GM12891 (cell line): ENCODE data around the gene LTBP1. TPM values are rescaled to one million over a fixed set of nuclear protein-coding genes. Genes with fewer than 3 reads are reported as not detected.
A peak's percentile ranks its signal among the peaks of the same experiment; 100 is the strongest.

Source experiments
- DNase-seq: peaks from one replicate; pipeline ENCODE4 v3.0.0; 2011; ENCODE audit warnings: low spot score; ENCODE audit not compliant: insufficient read length
- FAIRE-seq: peaks from 2 replicates; lab custom pipeline; 2011; peaks lifted over from hg19 to GRCh38; lab: Jason Lieb, UNC
- PAX5 ChIP-seq: IDR thresholded peaks from 2 replicates; pipeline ENCODE4 v1.6.1; 2011; ENCODE audit warnings: low read length, moderate library complexity, mild to moderate bottlenecking; ENCODE audit not compliant: insufficient read depth, severe bottlenecking
- POLR2A ChIP-seq: IDR thresholded peaks from 2 replicates; pipeline ENCODE4 v1.6.1; 2011; ENCODE audit warnings: low read depth, low read length, control low read depth
- POLR2AphosphoS5 ChIP-seq: IDR thresholded peaks from 2 replicates; pipeline ENCODE4 v1.6.1; 2011; ENCODE audit warnings: low read depth, low read length, control low read depth
- POU2F2 ChIP-seq: IDR thresholded peaks from 2 replicates; pipeline ENCODE4 v1.6.1; 2011; ENCODE audit warnings: low read depth, mild to moderate bottlenecking, control low read depth, low read length, moderate library complexity
- SPI1 ChIP-seq: IDR thresholded peaks from 2 replicates; pipeline ENCODE4 v1.6.1; 2011; ENCODE audit warnings: low read depth, low read length, control low read depth
- TAF1 ChIP-seq: IDR thresholded peaks from 2 replicates; pipeline ENCODE4 v1.6.1; 2011; ENCODE audit warnings: low read depth, low read length, control low read depth
- polyA plus RNA-seq: library from polyadenylated mRNA; unstranded; fragments of >200 nt; gene quantifications from one replicate; pipeline ENCODE4 v1.2.1, GENCODE V29; 2012; ENCODE audit warnings: low read depth, missing spikeins, inconsistent platforms; ENCODE audit not compliant: missing spikeins

The LTBP1 gene, protein sequence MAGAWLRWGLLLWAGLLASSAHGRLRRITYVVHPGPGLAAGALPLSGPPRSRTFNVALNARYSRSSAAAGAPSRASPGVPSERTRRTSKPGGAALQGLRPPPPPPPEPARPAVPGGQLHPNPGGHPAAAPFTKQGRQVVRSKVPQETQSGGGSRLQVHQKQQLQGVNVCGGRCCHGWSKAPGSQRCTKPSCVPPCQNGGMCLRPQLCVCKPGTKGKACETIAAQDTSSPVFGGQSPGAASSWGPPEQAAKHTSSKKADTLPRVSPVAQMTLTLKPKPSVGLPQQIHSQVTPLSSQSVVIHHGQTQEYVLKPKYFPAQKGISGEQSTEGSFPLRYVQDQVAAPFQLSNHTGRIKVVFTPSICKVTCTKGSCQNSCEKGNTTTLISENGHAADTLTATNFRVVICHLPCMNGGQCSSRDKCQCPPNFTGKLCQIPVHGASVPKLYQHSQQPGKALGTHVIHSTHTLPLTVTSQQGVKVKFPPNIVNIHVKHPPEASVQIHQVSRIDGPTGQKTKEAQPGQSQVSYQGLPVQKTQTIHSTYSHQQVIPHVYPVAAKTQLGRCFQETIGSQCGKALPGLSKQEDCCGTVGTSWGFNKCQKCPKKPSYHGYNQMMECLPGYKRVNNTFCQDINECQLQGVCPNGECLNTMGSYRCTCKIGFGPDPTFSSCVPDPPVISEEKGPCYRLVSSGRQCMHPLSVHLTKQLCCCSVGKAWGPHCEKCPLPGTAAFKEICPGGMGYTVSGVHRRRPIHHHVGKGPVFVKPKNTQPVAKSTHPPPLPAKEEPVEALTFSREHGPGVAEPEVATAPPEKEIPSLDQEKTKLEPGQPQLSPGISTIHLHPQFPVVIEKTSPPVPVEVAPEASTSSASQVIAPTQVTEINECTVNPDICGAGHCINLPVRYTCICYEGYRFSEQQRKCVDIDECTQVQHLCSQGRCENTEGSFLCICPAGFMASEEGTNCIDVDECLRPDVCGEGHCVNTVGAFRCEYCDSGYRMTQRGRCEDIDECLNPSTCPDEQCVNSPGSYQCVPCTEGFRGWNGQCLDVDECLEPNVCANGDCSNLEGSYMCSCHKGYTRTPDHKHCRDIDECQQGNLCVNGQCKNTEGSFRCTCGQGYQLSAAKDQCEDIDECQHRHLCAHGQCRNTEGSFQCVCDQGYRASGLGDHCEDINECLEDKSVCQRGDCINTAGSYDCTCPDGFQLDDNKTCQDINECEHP (N-terminal part only)
- polyA plus RNA-seq: 0.46 TPM

DNA sequence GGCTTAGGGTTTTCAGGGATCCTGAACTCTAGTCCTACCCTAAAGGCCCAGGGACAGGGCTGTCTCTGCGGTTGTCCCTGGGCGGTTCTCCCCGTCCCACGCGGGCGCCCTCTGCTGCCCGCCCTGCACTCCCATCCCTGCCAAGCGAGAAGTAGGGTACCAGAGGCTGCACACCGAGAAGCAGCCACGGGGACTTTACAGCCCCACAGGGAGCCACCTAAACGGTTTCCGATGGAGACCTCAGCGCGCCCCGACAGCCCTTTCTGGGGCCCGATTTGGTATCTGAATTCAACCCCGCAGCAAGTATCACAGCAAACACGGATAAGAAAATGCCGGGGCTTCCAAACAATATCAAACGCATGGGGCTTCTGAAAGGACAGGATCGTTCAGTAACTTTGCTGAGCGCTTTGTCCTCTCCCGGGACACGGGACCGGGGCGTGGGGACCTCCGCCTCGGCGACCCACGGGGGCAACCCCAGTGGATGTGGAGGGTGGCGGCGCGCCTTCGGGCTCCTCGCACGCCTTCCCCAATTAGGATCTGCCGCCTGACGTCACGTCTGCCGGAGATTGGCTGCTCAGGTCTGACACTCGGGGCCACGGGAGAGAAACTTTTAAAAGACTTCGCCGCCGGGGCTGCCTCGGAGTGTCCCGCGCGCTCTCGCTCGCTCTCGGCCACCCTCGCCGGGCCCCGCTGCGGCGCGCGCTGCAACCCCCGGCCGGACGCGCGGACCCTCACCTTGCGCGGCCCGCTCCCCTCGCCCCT lies at the start of gene LTBP1:
Gene LTBP1 (plus strand): TSS at position 640 of the 762 bp plus-strand sequence. CDS start 372 bp downstream, outside the sequence.
- peak; percentile 84 for FAIRE-seq
- no peak for TF ChIP-seq POU2F2
- TF ChIP-seq TAF1: no peak
- TF ChIP-seq POLR2A: no peak
- peak; percentile 61 for DNase-seq

DNA sequence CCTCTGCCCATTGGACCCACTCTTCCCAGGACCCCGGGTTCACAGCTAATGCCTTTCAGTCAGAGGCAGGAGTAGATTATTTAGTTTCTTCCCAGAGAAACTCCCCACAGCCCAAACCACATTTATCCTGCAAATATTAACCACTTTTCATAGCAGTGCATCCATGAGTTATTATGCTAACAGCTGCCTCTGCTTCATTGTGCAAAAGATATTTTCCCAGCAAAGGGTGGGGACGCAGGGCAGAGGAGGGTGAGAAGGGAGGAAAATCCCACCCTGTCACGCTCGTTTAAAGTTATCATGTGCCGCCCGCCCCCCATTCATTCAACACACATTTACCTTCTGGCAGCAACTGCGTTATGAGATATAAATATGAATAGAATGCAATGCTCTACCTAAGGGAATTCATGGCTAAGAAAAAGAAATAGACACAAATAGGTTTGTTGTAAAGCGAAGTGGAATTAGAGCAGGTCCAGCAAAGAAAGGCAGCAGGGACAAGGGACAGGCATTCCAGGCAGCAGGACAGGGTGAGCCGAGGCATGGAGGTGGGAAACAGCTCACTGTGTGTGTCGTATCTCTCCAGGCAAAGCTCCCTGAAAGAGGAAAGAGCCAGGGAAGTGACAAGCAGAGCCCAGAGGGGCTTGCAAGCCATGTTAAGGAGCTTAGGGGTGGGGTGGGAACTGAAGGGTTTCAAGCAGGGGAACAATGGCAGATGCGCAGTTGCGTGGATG lies 46.3 kb upstream of the LTBP1 start:
- TF ChIP-seq SPI1 (no peak), POU2F2 (no peak), TAF1 (no peak), POLR2A (no peak), PAX5 (no peak), POLR2AphosphoS5 (no peak)
- no peak for DNase-seq
- FAIRE-seq: no peak

DNA sequence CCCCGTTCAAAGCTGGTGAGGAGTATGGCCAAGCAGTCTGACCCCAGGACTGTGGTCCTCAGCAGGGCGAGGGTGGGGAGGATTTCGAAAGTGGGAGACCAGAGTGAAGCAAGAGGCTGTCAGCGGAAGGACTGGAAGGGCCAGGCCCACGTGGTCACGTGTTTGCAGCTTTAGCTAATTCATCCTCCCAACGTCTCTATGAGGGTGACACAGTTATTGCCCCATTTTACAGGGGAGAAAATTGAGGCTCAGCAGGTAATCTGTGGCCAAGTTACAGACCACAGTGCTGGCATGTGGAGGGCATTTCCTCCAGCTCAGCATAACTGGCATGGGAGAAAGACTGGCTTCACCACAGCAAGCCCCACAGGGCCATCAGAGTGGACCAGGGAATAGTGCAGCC lies 45.4 kb upstream of the LTBP1 start:
- DNase-seq: no peak
- no peak for FAIRE-seq
- TF ChIP-seq POLR2AphosphoS5 (no peak), POU2F2 (no peak), POLR2A (no peak), SPI1 (no peak), TAF1 (no peak)

DNA sequence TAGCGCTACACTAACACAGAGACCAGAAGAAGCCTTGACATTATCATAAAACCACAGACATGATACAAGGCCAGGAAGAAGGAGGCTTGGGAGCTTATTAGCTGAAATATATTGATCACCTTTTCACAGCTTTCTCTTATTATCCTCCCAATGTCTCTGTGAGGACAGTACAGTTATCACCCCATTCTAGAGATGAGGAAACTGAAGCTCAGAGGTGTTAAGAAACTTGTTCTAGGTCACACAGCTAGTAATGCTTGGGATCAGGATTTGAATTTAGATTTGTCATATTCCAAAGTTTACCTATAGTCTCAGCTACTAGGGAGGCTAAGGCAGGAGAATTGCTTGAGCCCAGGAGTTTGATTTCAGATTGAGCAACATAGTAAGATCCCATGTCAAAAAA lies 44.6 kb upstream of the LTBP1 start:
- DNase-seq: no peak
- no peak for TF ChIP-seq POU2F2
- FAIRE-seq: no peak

DNA sequence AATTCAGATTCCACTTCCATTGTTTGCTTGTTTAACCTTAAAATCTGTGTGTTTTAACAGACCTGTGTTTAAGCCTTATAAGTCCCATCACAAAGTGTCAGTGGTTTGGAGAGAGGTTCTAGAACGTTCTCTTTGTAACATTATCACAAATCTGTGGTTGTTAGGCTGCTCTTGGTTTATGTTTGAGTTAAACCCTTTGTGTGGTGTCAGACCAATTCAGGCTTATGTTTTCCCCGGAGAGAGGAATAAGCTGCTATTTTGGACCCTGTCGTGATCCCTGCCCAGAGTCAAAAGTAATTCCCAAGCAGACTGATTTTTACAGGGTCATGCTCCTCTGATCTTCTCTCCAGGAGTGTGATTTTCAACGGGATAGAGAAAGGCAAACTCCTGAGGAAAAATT lies 43.8 kb upstream of the LTBP1 start:
- DNase-seq: no peak
- TF ChIP-seq PAX5 (no peak), POLR2AphosphoS5 (no peak), SPI1 (no peak), POU2F2 (no peak)
- FAIRE-seq: no peak

DNA sequence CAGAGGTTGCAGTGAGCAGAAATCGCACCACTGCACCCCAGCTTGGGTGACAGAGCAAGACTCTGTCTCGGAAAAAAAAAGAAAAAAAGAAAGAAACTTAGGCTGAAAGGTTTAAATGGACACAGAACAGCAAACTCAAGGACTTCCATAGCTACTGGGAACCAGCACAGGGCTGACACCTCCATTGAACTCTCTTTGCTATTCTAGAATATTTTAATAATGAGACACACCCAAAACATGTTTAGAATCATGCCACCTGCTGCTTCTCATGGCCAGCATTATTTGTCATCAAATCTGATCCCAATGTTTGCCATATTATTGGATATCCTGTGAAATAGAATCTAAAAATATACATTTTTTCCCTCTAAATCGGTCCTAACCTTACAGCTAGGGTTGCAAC lies 42.7 kb upstream of the LTBP1 start:
- no peak for TF ChIP-seq POU2F2
- no peak for TF ChIP-seq POLR2AphosphoS5
- TF ChIP-seq TAF1: no peak
- TF ChIP-seq SPI1: no peak
- TF ChIP-seq PAX5: no peak
- no peak for TF ChIP-seq POLR2A

DNA sequence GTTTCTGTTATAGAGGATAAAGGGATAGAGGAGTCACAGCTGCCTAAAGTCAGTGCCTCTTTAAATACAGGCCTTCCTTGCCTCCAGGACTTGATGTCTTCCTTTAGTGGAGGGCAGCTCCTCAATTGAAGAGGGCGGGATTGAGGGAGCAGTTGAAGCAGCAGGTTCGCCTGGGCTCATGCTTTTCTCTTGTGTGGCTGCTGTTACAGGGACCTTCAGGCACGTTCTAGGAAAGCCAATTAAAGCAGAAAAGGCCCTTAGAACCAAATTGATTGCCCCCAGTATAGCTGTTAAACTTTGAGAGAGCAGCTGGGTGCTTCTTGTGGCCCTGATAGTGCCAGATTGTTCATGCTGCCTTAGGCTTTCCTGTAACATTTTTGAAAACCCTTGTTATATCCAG lies 42.0 kb upstream of the LTBP1 start:
- DNase-seq: no peak
- FAIRE-seq: peak; percentile 16
- no peak for TF ChIP-seq TAF1
- no peak for TF ChIP-seq POU2F2
- TF ChIP-seq POLR2AphosphoS5: no peak
- TF ChIP-seq POLR2A: no peak
- no peak for TF ChIP-seq PAX5

More for the DNA sequence above, 42.7 kb upstream of the LTBP1 start:
- FAIRE-seq: no peak
- no peak for DNase-seq

DNA sequence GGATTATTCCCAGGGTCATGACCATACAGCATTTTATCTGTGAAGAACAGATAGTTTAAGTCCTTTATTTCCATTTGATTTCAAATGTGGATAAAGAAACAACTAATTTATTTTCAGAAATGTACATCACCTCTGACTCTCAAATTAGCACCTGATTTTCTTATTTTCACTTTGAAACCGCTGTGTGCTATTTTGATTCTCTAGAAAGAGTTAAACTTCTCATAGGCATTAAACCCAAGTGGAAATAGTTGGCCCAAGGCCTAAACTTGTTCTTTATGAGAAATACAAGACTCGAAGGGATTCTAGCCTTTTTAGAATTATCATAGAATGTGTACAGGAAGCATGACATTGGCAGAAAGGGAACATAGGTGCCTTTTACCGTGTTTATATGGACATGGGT lies 41.5 kb upstream of the LTBP1 start:
- TF ChIP-seq POLR2A (no peak), POLR2AphosphoS5 (no peak), PAX5 (no peak), SPI1 (no peak), TAF1 (no peak), POU2F2 (no peak)
- FAIRE-seq: peak; percentile 40

More for the DNA sequence above, 41.5 kb upstream of the LTBP1 start:
- DNase-seq: no peak
